Panc1 (cell line): ENCODE measurements around the gene CCDC171.

ENCODE experiments used
- POLR2AphosphoS5 ChIP-seq: IDR thresholded peaks from 2 replicates; pipeline ENCODE4 v1.6.1; 2012; ENCODE audit warnings: mild to moderate bottlenecking, low read depth, low read length, moderate library complexity
- SIN3A ChIP-seq: IDR thresholded peaks from 2 replicates; pipeline ENCODE4 v1.6.1; 2012; ENCODE audit warnings: low read depth, mild to moderate bottlenecking, low read length, moderate library complexity, borderline replicate concordance; ENCODE audit not compliant: insufficient read depth

DNA sequence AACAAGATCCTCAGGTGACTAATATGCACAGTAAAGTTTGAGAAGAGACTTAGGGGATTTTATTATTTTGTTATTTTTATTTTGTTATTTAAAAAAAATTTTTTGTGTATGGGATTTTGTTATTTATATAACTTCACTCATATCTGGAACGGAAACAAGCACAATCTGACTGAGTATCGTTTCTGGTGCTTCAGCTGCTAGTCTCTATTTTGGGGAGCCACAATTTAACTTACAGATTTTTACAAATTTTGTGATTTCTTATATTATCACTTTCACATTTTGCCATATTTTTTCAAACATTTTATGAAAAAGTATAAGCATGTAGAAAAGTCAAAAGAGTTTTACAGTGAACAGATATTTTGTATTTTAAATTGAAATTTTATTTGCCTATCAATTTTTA lies 208.7 kb downstream of the CCDC171 start:
- TF ChIP-seq POLR2AphosphoS5 (no peak), SIN3A (no peak)
